AG09309 (cell line): Measurements from ENCODE around the gene PAFAH2.
"Not testable (repeated sequence)": the region's sequence is repeated elsewhere in the genome, so short reads cannot be mapped to it uniquely, and the experiment has no call there.

Source experiments
- DNase-seq: peaks from one replicate; pipeline ENCODE4 v3.0.0-alpha.2; 2010; ENCODE audit warnings: low read depth
- H3K4me3 ChIP-seq: 2 replicates; pipeline ENCODE4 v1.5.1; 2011; ENCODE audit warnings: mild to moderate bottlenecking, low read depth, low read length, moderate library complexity; ENCODE audit not compliant: control insufficient read depth
- TF ChIP-seq, protein P1 (sequence below): IDR thresholded peaks from 2 replicates; pipeline ENCODE4 v1.5.1; 2011; ENCODE audit warnings: mild to moderate bottlenecking, low read depth, low read length, inconsistent platforms; ENCODE audit not compliant: insufficient read depth, control insufficient read depth; ENCODE audit errors: missing control alignments

Gene PAFAH2

GRCh38 chr1:25992689-25993171 is 5.1 kb downstream of the PAFAH2 start:
- no peak for DNase-seq
- TF ChIP-seq, protein P1, sequence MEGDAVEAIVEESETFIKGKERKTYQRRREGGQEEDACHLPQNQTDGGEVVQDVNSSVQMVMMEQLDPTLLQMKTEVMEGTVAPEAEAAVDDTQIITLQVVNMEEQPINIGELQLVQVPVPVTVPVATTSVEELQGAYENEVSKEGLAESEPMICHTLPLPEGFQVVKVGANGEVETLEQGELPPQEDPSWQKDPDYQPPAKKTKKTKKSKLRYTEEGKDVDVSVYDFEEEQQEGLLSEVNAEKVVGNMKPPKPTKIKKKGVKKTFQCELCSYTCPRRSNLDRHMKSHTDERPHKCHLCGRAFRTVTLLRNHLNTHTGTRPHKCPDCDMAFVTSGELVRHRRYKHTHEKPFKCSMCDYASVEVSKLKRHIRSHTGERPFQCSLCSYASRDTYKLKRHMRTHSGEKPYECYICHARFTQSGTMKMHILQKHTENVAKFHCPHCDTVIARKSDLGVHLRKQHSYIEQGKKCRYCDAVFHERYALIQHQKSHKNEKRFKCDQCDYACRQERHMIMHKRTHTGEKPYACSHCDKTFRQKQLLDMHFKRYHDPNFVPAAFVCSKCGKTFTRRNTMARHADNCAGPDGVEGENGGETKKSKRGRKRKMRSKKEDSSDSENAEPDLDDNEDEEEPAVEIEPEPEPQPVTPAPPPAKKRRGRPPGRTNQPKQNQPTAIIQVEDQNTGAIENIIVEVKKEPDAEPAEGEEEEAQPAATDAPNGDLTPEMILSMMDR, result no peak
- H3K4me3 ChIP-seq, result no peak overlapping the region

DNA sequence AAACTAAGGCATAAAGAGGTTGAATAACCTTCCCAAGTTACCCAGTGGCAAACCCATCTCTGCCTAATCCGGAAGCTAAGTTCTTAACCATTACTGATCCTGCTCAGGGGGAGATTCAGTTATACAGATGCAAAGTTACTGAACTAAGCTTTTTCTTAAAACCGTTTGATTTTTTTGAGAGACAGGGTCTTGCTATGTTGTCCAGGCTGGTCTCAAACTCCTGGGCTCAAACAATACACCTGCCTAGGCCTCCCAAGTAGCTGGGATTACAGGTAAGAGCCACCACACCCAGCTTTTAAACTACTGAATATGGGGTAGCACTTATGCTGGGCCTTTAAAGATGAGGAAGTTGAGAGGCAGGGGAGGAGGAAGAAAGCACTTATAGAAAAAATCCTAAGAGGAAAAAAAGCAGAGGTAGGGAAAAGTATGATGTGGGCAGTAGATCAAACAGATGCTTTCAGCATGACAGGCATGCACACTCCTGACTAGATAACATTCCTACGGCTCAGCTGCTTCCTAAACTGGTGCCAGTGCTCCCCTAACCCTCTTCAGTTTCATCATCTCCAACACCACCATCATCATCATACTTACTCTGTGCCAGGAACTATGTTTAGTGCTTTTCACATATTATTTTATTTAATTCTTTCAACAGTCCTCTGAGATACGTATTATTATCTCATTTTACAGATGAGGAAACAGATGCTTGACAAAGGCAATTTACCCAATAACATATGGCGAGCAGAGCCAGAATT is 5.8 kb downstream of the PAFAH2 start:
- DNase-seq, result no peak
- no peak overlapping the region for H3K4me3 ChIP-seq
- TF ChIP-seq, protein P1, result no peak

GRCh38 chr1:25990702-25991395 is 7.0 kb downstream of the PAFAH2 start:
- no peak overlapping the region for H3K4me3 ChIP-seq
- no peak for DNase-seq
- TF ChIP-seq, protein P1, result no peak

DNA sequence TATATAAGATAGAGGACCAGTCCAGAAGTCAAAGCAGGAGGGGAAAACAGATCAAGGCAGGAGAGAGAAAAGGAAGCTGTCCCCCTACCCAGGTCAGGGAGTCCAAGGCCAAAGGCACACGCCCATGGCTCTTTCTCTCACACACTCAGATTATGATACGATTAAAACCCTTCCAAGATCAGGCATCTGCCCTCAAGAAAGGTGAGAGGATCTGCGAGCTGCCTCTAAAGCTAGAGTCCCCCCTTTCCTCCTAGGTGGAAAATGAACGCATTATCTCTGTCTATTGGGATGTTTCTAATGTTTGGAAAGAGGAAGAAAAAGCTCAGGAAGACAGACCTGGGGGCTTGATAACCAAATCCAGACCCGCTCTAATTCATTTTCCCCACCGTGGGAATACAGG is 7.6 kb downstream of the PAFAH2 start:
- no peak overlapping the region for H3K4me3 ChIP-seq
- TF ChIP-seq, protein P1, result no peak
- no peak for DNase-seq

DNA sequence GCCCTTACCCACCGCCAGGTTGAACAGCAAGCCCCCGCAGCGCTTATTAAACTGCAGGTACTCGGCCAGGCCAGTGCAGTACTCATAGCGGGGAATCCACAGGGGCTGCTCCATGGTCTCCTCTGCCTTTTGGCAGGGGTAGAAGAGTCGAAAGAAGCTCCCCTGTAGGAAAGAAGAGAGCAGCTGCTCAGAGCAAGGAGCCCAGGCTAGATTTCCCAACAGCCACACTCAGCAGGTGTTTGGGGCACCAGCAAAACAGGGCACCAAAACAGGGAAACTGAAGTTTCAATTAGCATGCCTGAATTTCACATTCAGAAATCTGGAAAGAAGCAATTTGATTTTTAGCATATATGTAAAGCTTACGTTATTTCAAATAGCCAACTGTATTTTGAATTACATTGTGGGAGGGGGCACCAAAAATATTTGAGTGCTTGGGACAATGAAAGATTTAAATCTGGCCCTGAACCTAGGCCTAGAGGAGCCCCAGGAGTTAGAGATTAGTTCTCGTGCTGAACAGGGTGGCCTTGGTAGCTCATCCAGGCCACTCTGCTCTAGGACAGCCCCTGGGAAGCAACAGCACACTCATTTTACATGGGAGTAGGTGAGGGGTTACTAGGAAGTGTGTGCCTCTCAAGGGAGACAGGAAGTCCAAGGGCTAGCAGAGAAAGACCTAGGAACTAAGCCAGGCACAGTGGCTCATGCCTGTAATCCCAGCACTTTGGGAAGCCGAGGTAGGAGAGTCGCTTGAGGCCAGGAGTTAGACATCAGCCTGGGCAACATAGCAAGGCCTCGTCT is 8.2 kb downstream of the PAFAH2 start:
- H3K4me3 ChIP-seq, result no peak overlapping the region
- DNase-seq, result no peak
- TF ChIP-seq, protein P1, result no peak

DNA sequence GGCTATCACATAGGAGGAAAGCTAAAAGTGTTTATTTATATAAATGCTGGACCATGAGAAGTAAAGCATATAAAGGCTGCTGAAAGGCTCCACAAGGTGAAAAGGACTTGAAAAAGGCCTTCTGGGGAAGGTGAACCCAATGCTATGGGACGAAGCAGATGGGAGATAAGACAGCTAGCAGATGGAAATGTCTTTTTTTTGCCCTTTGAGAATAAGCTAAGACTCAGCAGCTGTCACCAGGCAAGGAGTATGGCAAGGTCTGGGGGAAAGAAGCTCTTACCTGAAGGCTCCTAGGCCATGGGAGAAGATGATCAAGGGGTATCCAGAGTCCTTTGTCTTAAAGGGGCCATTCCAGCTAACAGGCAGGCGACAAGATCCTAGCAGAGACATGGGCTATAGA is 9.9 kb downstream of the PAFAH2 start:
- H3K4me3 ChIP-seq, result no peak overlapping the region
- DNase-seq, result no peak
- TF ChIP-seq, protein P1, result no peak

DNA sequence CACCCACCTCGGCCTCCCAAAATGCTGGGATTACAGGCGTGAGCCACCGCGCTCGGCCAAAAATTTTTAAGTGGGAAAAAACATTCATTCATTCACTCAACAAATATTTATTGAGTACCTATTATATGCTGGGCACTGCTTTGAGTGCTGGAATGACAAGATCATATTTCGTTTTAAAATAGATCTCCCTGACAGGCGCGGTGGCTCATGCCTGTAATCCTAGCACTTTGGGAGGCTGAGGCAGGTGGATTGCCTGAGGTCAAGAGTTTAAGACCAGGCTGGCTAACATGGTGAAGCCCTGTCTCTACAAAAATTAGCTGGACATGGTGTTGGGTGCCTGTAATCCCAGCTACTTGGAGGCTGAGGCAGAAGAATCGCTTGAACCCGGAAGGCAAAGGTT is 11.1 kb downstream of the PAFAH2 start:
- H3K4me3 ChIP-seq, DNase-seq: not testable (repeated sequence)
